Measurements from ENCODE around the gene FSD2.

GRCh38 chr15:82790321-82790720, 15.5 kb downstream of the FSD2 start:
- TF ChIP-seq CTCF (IDR thresholded peaks at IDR 0.05) (no peak), POLR2A (IDR thresholded peaks at IDR 0.05) (no peak)

All from upper lobe of left lung (tissue), 4 donors.